IMR-90 (cell line): ENCODE data around the gene KRT222. TPM values are rescaled to one million over a fixed set of nuclear protein-coding genes. Genes with fewer than 3 reads are reported as not detected.

Source experiments
- ATAC-seq: fragments of 200-7000 bp; cut with Tn5 transposase; 2 replicates; pipeline ENCODE4 v1.9.1; 2020; ENCODE audit warnings: low read depth, mild to moderate bottlenecking, moderate library complexity
- BruUV-seq: library from RNA; stranded (reverse); fragments of 400-500 nt; replicated peaks from 2 replicates; lab custom pipeline; 2021; lab: Mats Ljungman, UMichigan
- CTCF ChIA-PET: fragments of 300-600 bp; formaldehyde crosslinking; extraction: SDS; loops from one replicate; lab custom pipeline; 2021; ENCODE audit warnings: antibody characterized with exemption; lab: Yijun Ruan, JAX
- POLR2A ChIA-PET: fragments of 300-600 bp; sonication (Branson Sonifier 250); formaldehyde crosslinking; loops from one replicate; lab custom pipeline; 2022; ENCODE audit warnings: antibody characterized with exemption; ENCODE audit not compliant: unreplicated experiment; lab: Charles Lee
- DNase-seq: peaks from one replicate; pipeline ENCODE4 v3.0.0; 2013
- H2AFZ ChIP-seq: replicated peaks from 2 replicates; pipeline ENCODE3; 2013; ENCODE audit warnings: low read length, mild to moderate bottlenecking; ENCODE audit not compliant: poor library complexity
- H2AK5ac ChIP-seq: 2 replicates; pipeline ENCODE4 v1.6.1; 2013; ENCODE audit warnings: low read depth, low read length, inconsistent platforms
- H2AK9ac ChIP-seq: replicated peaks from 2 replicates; pipeline ENCODE3; 2013; ENCODE audit warnings: mild to moderate bottlenecking, low read depth, low read length, moderate library complexity; ENCODE audit not compliant: poor library complexity
- H2BK120ac ChIP-seq: 2 replicates; pipeline ENCODE4 v1.6.1; 2013; ENCODE audit warnings: low read depth, low read length, inconsistent platforms
- H2BK15ac ChIP-seq: 3 replicates; pipeline ENCODE4 v1.6.1; 2013; ENCODE audit warnings: low read depth, low read length, inconsistent platforms
- H2BK20ac ChIP-seq: 2 replicates; pipeline ENCODE4 v1.6.1; 2013; ENCODE audit warnings: low read depth, mild to moderate bottlenecking, inconsistent platforms, low read length, moderate library complexity
- H2BK5ac ChIP-seq: 2 replicates; pipeline ENCODE4 v1.6.1; 2013; ENCODE audit warnings: mild to moderate bottlenecking, low read depth, low read length, inconsistent platforms; ENCODE audit not compliant: poor library complexity, severe bottlenecking
- H3K14ac ChIP-seq: replicated peaks from 2 replicates; pipeline ENCODE4 v1.6.1; 2013; ENCODE audit warnings: low read depth, low read length, inconsistent platforms
- H3K18ac ChIP-seq: 2 replicates; pipeline ENCODE4 v1.6.1; 2013; ENCODE audit warnings: low read depth, low read length, control low read depth
- H3K23ac ChIP-seq: 2 replicates; pipeline ENCODE4 v1.6.1; 2013; ENCODE audit warnings: low read depth, low read length, inconsistent platforms
- H3K27ac ChIP-seq: 2 replicates; pipeline ENCODE4 v1.5.1; 2013; ENCODE audit warnings: mild to moderate bottlenecking, control low read depth, low read length; ENCODE audit not compliant: insufficient read depth
- H3K27me3 ChIP-seq: 2 replicates; pipeline ENCODE4 v1.6.1; 2013; ENCODE audit warnings: low read length; ENCODE audit not compliant: control insufficient read depth, insufficient read depth
- H3K36me3 ChIP-seq: 2 replicates; pipeline ENCODE4 v1.6.1; 2013; ENCODE audit warnings: low read length, mixed read lengths; ENCODE audit not compliant: control insufficient read depth, insufficient read depth
- H3K4ac ChIP-seq: 2 replicates; pipeline ENCODE4 v1.6.1; 2013; ENCODE audit warnings: low read depth, low read length, inconsistent platforms
- H3K4me1 ChIP-seq: 2 replicates; pipeline ENCODE4 v1.6.1; 2013; ENCODE audit warnings: low read length, mixed read lengths; ENCODE audit not compliant: control insufficient read depth, insufficient read depth
- H3K4me2 ChIP-seq: 2 replicates; pipeline ENCODE4 v1.6.1; 2013; ENCODE audit warnings: low read depth, mild to moderate bottlenecking, control low read depth, low read length, moderate library complexity
- H3K4me3 ChIP-seq: 2 replicates; pipeline ENCODE4 v1.5.1; 2013; ENCODE audit warnings: low read depth, mild to moderate bottlenecking, control low read depth, low read length, moderate library complexity; ENCODE audit not compliant: insufficient read depth
- H3K56ac ChIP-seq: 2 replicates; pipeline ENCODE4 v1.6.1; 2013; ENCODE audit warnings: low read length, inconsistent platforms; ENCODE audit not compliant: insufficient read depth; ENCODE audit errors: extremely low read depth
- H3K79me1 ChIP-seq, 2 experiments: 2 replicates each; pipeline ENCODE4 v1.6.1; 2013; ENCODE audit warnings: low read length in 2 of 2, inconsistent platforms in 1 of 2, low read depth in 1 of 2
- H3K9ac ChIP-seq: 2 replicates; pipeline ENCODE4 v1.6.1; 2013; ENCODE audit warnings: low read depth, low read length, control low read depth
- H3K9me1 ChIP-seq: 2 replicates; pipeline ENCODE4 v1.6.1; 2013; ENCODE audit warnings: low read length, inconsistent platforms; ENCODE audit not compliant: insufficient read depth
- H3K9me3 ChIP-seq: 2 replicates; pipeline ENCODE4 v1.6.1; 2013; ENCODE audit warnings: low read length; ENCODE audit not compliant: control insufficient read depth, insufficient read depth
- H4K20me1 ChIP-seq: 2 replicates; pipeline ENCODE4 v1.6.1; 2013; ENCODE audit warnings: low read length, inconsistent platforms; ENCODE audit not compliant: insufficient read depth
- H4K5ac ChIP-seq: 2 replicates; pipeline ENCODE4 v1.6.1; 2013; ENCODE audit warnings: mild to moderate bottlenecking, low read depth, low read length, control low read depth
- H4K8ac ChIP-seq, 2 experiments: 2 replicates each; pipeline ENCODE4 v1.6.1; 2013; ENCODE audit warnings: low read depth in 2 of 2, low read length in 2 of 2, control low read depth in 1 of 2, inconsistent platforms in 1 of 2
- H4K91ac ChIP-seq: 2 replicates; pipeline ENCODE4 v1.6.1; 2013; ENCODE audit warnings: low read depth, low read length, inconsistent platforms; ENCODE audit not compliant: insufficient read depth
- MAFK ChIP-seq: IDR thresholded peaks from 2 replicates; pipeline ENCODE4 v1.6.1; 2012; ENCODE audit warnings: low read depth, low read length, improper control_type of control experiment
- MAZ ChIP-seq: IDR thresholded peaks from 2 replicates; pipeline ENCODE4 v1.6.1; 2012; ENCODE audit warnings: low read depth, mild to moderate bottlenecking, low read length, improper control_type of control experiment, moderate library complexity, borderline replicate concordance
- MXI1 ChIP-seq: IDR thresholded peaks from 2 replicates; pipeline ENCODE4 v1.6.1; 2012; ENCODE audit warnings: low read depth, mild to moderate bottlenecking, low read length, moderate library complexity, borderline replicate concordance
- NFE2L2 ChIP-seq: fragments of 150-350 bp; IDR thresholded peaks from 2 replicates; pipeline ENCODE4 v1.6.1; 2016; ENCODE audit warnings: low read depth, mild to moderate bottlenecking, low read length
- RAD21 ChIP-seq: IDR thresholded peaks from 2 replicates; pipeline ENCODE4 v1.6.1; 2012; ENCODE audit warnings: low read length, improper control_type of control experiment
- SMC3 ChIP-seq: fragments of 150-350 bp; IDR thresholded peaks from 2 replicates; pipeline ENCODE4 v1.6.1; 2016; ENCODE audit warnings: low read depth, mild to moderate bottlenecking, antibody characterized with exemption, low read length, moderate library complexity
- WGBS, 2 experiments: methylation state at CpG; one replicate each; pipeline versions ENCODE4 v1.1.5 to v1.1.7; 2013; ENCODE audit warnings: missing lambda C conversion rate in 2 of 2; ENCODE audit not compliant: insufficient read length in 1 of 2; ENCODE audit errors: extremely low coverage in 2 of 2; 5-methylcytosine and 5-hydroxymethylcytosine counted together
- dilution Hi-C: fragments of 300-500 bp; cut with HindIII; formaldehyde crosslinking; loops from one replicate; pipeline ENCODE4 v1.14.3; 2018; ENCODE audit warnings: low sequenced_read_pairs; ENCODE audit not compliant: unreplicated experiment
- in situ Hi-C: fragments of 300-500 bp; cut with MboI; formaldehyde crosslinking; loops from 3 replicates; pipeline ENCODE4 v1.14.3; 2019; ENCODE audit warnings: low sequenced_read_pairs, inconsistent platforms, mixed read lengths
- intact Hi-C: fragments of 100-400 bp; cut with micrococcal nuclease; formaldehyde crosslinking; loops from 2 replicates; pipeline ENCODE4 v1.10.0; 2022
- polyA plus RNA-seq, 3 experiments: library from polyadenylated mRNA; depleted of rRNA; stranded (reverse); fragments of >200 nt; gene quantifications; 2 replicates each; pipeline ENCODE4 v1.2.3, GENCODE V29; 2012; ENCODE audit warnings: low replicate concordance in 1 of 3
- total RNA-seq: library from RNA; depleted of rRNA; stranded (reverse); fragments of >200 nt; gene quantifications from 2 replicates; pipeline ENCODE4 v1.2.3, GENCODE V29; 2012
- TF ChIP-seq, protein P1 (sequence below): fragments of 150-350 bp; IDR thresholded peaks from 2 replicates; pipeline ENCODE4 v1.6.1; 2017; ENCODE audit warnings: mild to moderate bottlenecking, antibody characterized with exemption, low read length, low read depth
- TF ChIP-seq, protein P2 (sequence below): conservative IDR thresholded peaks from 2 replicates; pipeline ENCODE4 v1.5.1; 2012; ENCODE audit warnings: mild to moderate bottlenecking, low read depth, low read length, improper control_type of control experiment

KRT222 gene
- total and polyA plus RNA-seq, 2 of the 4 experiments (the other 2 are of a cell fraction): not detected

DNA sequence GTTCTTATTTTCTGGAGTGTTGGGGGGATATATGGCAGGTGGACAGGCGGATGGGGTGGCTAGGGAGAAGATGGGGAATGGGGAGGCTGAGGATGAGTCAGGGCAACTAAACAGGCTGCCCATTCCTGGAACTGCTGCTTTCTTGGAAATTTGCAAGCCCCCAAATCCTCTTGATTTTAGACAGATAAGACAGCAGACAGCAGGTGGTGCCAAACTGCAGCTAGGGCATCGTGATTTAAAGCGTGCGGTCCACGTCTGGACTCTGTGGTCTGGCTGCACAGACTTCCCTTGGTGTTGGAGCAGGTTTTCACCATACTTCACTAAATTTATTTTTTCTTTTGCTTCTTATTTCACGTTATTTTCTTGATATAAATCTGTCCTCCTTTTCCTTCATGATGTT is 49.5 kb upstream of the KRT222 start:
- Histone ChIP-seq H3K18ac (no peak overlapping the region), H3K56ac (no peak overlapping the region), H3K27ac (no peak overlapping the region), H2AFZ (no peak overlapping the region), H3K9me3 (no peaks in the 10 kb centered on the region), H4K8ac (no peak overlapping the region), H2BK5ac (no peak overlapping the region), H2BK120ac (no peak overlapping the region), H3K79me1 (no peaks in the 10 kb centered on the region), H3K14ac (no peak overlapping the region), H3K4me2 (no peak overlapping the region), H3K4me3 (no peak overlapping the region), H3K23ac (no peak overlapping the region), H3K4ac (no peak overlapping the region), H4K20me1 (no peaks in the 10 kb centered on the region), H3K9me1 (no peaks in the 10 kb centered on the region), H4K91ac (no peak overlapping the region), H2AK5ac (no peak overlapping the region), H3K4me1 (no peaks in the 10 kb centered on the region), H2AK9ac (no peak overlapping the region), H2BK20ac (no peak overlapping the region), H2BK15ac (no peak overlapping the region), H3K27me3 (peaks cover 45% of the 10 kb centered on the region), H3K9ac (no peak overlapping the region), H3K36me3 (no peaks in the 10 kb centered on the region), H4K5ac (no peak overlapping the region)
- in situ Hi-C loops (no loop called here), intact Hi-C loops (no loop called here), dilution Hi-C loops (no loop called here)
- no CpG with 5 or more reads among the region's 6 CpGs for WGBS, 2 experiments
- DNase-seq: no peak
- no peak for ATAC-seq
- ChIA-PET CTCF (no interaction called here), POLR2A (no interaction called here)
- TF ChIP-seq NFE2L2: no peak
- no peak for TF ChIP-seq MAZ
- no peak for TF ChIP-seq MAFK
- TF ChIP-seq SMC3: no peak
- TF ChIP-seq MXI1: no peak
- TF ChIP-seq, protein P1, sequence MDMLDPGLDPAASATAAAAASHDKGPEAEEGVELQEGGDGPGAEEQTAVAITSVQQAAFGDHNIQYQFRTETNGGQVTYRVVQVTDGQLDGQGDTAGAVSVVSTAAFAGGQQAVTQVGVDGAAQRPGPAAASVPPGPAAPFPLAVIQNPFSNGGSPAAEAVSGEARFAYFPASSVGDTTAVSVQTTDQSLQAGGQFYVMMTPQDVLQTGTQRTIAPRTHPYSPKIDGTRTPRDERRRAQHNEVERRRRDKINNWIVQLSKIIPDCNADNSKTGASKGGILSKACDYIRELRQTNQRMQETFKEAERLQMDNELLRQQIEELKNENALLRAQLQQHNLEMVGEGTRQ: no peak
- TF ChIP-seq, protein P2, sequence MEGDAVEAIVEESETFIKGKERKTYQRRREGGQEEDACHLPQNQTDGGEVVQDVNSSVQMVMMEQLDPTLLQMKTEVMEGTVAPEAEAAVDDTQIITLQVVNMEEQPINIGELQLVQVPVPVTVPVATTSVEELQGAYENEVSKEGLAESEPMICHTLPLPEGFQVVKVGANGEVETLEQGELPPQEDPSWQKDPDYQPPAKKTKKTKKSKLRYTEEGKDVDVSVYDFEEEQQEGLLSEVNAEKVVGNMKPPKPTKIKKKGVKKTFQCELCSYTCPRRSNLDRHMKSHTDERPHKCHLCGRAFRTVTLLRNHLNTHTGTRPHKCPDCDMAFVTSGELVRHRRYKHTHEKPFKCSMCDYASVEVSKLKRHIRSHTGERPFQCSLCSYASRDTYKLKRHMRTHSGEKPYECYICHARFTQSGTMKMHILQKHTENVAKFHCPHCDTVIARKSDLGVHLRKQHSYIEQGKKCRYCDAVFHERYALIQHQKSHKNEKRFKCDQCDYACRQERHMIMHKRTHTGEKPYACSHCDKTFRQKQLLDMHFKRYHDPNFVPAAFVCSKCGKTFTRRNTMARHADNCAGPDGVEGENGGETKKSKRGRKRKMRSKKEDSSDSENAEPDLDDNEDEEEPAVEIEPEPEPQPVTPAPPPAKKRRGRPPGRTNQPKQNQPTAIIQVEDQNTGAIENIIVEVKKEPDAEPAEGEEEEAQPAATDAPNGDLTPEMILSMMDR: no peak
- TF ChIP-seq RAD21: no peak
- no TSS peak for BruUV-seq
